Gastroesophageal sphincter (tissue), 3 donors: ENCODE measurements around the gene LPO.

Source experiments
- EP300 ChIP-seq: sonication (generic); formaldehyde crosslinking; IDR thresholded peaks from one replicate; pipeline ENCODE4 v1.6.1; 2017; ENCODE audit warnings: antibody characterized with exemption, mild to moderate bottlenecking
- POLR2A ChIP-seq, 2 donors: fragments of 450-650 bp; IDR thresholded peaks; one replicate each; pipeline ENCODE4 v1.6.1; 2017; ENCODE audit warnings: antibody characterized with exemption in 2 of 2, mild to moderate bottlenecking in 2 of 2, moderate library complexity in 1 of 2
- POLR2AphosphoS5 ChIP-seq: sonication (generic); formaldehyde crosslinking; IDR thresholded peaks from one replicate; pipeline ENCODE4 v1.6.1; 2017; ENCODE audit warnings: antibody characterized with exemption
- TF ChIP-seq, protein P1 (sequence below), 4 experiments: fragments of 200-600 bp in 2 of 4; fragments of 450-650 bp in 2 of 4; sonication (generic) in 1 of 4; IDR thresholded peaks; one replicate each; pipeline ENCODE4 v1.5.1; 2017 to 2019; ENCODE audit warnings: antibody characterized with exemption in 4 of 4, mild to moderate bottlenecking in 2 of 4, moderate library complexity in 2 of 4

GRCh38 chr17:58282442-58282841 lies 44.1 kb downstream of the LPO start:
- TF ChIP-seq, protein P1, sequence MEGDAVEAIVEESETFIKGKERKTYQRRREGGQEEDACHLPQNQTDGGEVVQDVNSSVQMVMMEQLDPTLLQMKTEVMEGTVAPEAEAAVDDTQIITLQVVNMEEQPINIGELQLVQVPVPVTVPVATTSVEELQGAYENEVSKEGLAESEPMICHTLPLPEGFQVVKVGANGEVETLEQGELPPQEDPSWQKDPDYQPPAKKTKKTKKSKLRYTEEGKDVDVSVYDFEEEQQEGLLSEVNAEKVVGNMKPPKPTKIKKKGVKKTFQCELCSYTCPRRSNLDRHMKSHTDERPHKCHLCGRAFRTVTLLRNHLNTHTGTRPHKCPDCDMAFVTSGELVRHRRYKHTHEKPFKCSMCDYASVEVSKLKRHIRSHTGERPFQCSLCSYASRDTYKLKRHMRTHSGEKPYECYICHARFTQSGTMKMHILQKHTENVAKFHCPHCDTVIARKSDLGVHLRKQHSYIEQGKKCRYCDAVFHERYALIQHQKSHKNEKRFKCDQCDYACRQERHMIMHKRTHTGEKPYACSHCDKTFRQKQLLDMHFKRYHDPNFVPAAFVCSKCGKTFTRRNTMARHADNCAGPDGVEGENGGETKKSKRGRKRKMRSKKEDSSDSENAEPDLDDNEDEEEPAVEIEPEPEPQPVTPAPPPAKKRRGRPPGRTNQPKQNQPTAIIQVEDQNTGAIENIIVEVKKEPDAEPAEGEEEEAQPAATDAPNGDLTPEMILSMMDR (IDR thresholded peaks at IDR 0.05) = no peak
- TF ChIP-seq POLR2AphosphoS5 (no peak), POLR2A (IDR thresholded peaks at IDR 0.05) (no peak), EP300 (no peak)
